Hepatocyte (in vitro differentiated cells): ENCODE measurements around the gene HDHD5. TPM values are rescaled to one million over a fixed set of nuclear protein-coding genes. Genes with fewer than 3 reads are reported as not detected.

Experiments used
- DNase-seq: peaks from one replicate; pipeline ENCODE4 v3.0.0-alpha.2; 2016; ENCODE audit warnings: low spot score
- H2AFZ ChIP-seq: fragments of 200-600 bp; sonication (generic); 2 replicates; pipeline ENCODE4 v1.6.0; 2016; ENCODE audit warnings: antibody characterized with exemption, mild to moderate bottlenecking
- H3K27ac ChIP-seq: fragments of 200-600 bp; sonication (generic); 2 replicates; pipeline ENCODE4 v1.5.1; 2016; ENCODE audit warnings: mild to moderate bottlenecking
- H3K27me3 ChIP-seq: fragments of 200-600 bp; sonication (generic); 2 replicates; pipeline ENCODE4 v1.6.1; 2016
- H3K36me3 ChIP-seq: fragments of 200-600 bp; sonication (generic); replicated peaks from 2 replicates; pipeline ENCODE4 v1.5.1; 2016; ENCODE audit warnings: low read depth; ENCODE audit not compliant: insufficient read depth
- H3K4me1 ChIP-seq: fragments of 200-600 bp; sonication (generic); 2 replicates; pipeline ENCODE4 v1.5.1; 2016; ENCODE audit warnings: mild to moderate bottlenecking, moderate library complexity; ENCODE audit not compliant: insufficient read depth
- H3K4me2 ChIP-seq: fragments of 200-600 bp; sonication (generic); 2 replicates; pipeline ENCODE4 v1.6.0; 2016
- H3K4me3 ChIP-seq: fragments of 200-600 bp; sonication (generic); 2 replicates; pipeline ENCODE4 v1.5.1; 2016; ENCODE audit warnings: mild to moderate bottlenecking
- H3K79me2 ChIP-seq: fragments of 200-600 bp; sonication (generic); 2 replicates; pipeline ENCODE4 v1.6.0; 2017; ENCODE audit warnings: mild to moderate bottlenecking
- H3K9me2 ChIP-seq: fragments of 200-600 bp; sonication (generic); replicated peaks from 2 replicates; pipeline ENCODE4 v1.6.0; 2017; ENCODE audit warnings: mild to moderate bottlenecking; ENCODE audit not compliant: insufficient read depth
- H3K9me3 ChIP-seq: fragments of 200-600 bp; sonication (generic); 2 replicates; pipeline ENCODE4 v1.5.1; 2016; ENCODE audit warnings: low read depth, mild to moderate bottlenecking
- H4K20me1 ChIP-seq: fragments of 200-600 bp; sonication (generic); 2 replicates; pipeline ENCODE4 v1.6.0; 2016; ENCODE audit warnings: mild to moderate bottlenecking; ENCODE audit not compliant: insufficient read depth, poor library complexity, severe bottlenecking
- CTCF ChIP-seq: fragments of 200-600 bp; sonication (generic); IDR thresholded peaks from 2 replicates; pipeline ENCODE4 v1.5.1; 2016; ENCODE audit warnings: antibody characterized with exemption, mild to moderate bottlenecking; ENCODE audit not compliant: poor library complexity
- EZH2 ChIP-seq: fragments of 200-600 bp; sonication (generic); IDR thresholded peaks from 2 replicates; pipeline ENCODE4 v1.6.1; 2016; ENCODE audit warnings: antibody characterized with exemption, mild to moderate bottlenecking, borderline replicate concordance
- EZH2phosphoT487 ChIP-seq: fragments of 200-600 bp; sonication (generic); IDR thresholded peaks from one replicate; pipeline ENCODE4 v1.6.1; 2018; ENCODE audit warnings: antibody characterized with exemption, mild to moderate bottlenecking, low read depth, moderate library complexity; ENCODE audit not compliant: unreplicated experiment, severe bottlenecking
- WGBS: methylation state at CpG from one replicate; pipeline ENCODE4 v1.1.6; 2016; ENCODE audit warnings: low lambda C conversion rate; ENCODE audit errors: missing lambda C conversion rate; 5-methylcytosine and 5-hydroxymethylcytosine counted together
- polyA plus RNA-seq: library from polyadenylated mRNA; unstranded; fragments of >200 nt; fragmentation: Nextera tagmentation; extraction: Ambion mirVana; gene quantifications from 2 replicates; pipeline ENCODE4 v1.2.1, GENCODE V29; 2016
- total RNA-seq: library from RNA; depleted of rRNA; stranded (reverse); fragments of >200 nt; gene quantifications from 2 replicates; pipeline ENCODE4 v1.2.3, GENCODE V29; 2014

Gene HDHD5
- total and polyA plus RNA-seq, 2 experiments from 2014 or later = 32.9 to 53.2 TPM

GRCh38 chr22:17104336-17104935, 54.6 kb downstream of the HDHD5 start:
- Histone ChIP-seq H3K27me3 (no peaks in the 10 kb centered on the region), H2AFZ (no peak overlapping the region), H3K4me1 (no peaks in the 10 kb centered on the region), H3K9me3 (no peaks in the 10 kb centered on the region), H4K20me1 (no peaks in the 10 kb centered on the region), H3K27ac (no peak overlapping the region), H3K4me2 (no peak overlapping the region), H3K79me2 (no peaks in the 10 kb centered on the region), H3K36me3 (no peaks in the 10 kb centered on the region), H3K4me3 (no peak overlapping the region), H3K9me2 (no peaks in the 10 kb centered on the region)
- DNase-seq = no peak
- no peak for TF ChIP-seq EZH2
- WGBS = 89% methylated on average over 12 of the region's 14 CpGs

- 97% methylated on average over 9 of the region's 9 CpGs for WGBS
- H3K27me3 ChIP-seq = no peaks in the 10 kb centered on the region
- H3K9me2 ChIP-seq = no peaks in the 10 kb centered on the region
- no peak overlapping the region for H3K4me2 ChIP-seq
- H4K20me1 ChIP-seq = no peaks in the 10 kb centered on the region
- H3K36me3 ChIP-seq = no peaks in the 10 kb centered on the region
- no peaks in the 10 kb centered on the region for H3K79me2 ChIP-seq
- no peak overlapping the region for H3K27ac ChIP-seq
- no peaks in the 10 kb centered on the region for H3K4me1 ChIP-seq
- H3K9me3 ChIP-seq = no peaks in the 10 kb centered on the region
- TF ChIP-seq CTCF = no peak
- TF ChIP-seq EZH2phosphoT487 = no peak
- TF ChIP-seq EZH2 = no peak
- no peak for DNase-seq
- H2AFZ ChIP-seq = no peak overlapping the region
- H3K4me3 ChIP-seq = no peak overlapping the region
Measured at GRCh38 chr22:17103351-17103750, 55.7 kb downstream of the HDHD5 start.

GRCh38 chr22:17102297-17102667, 56.8 kb downstream of the HDHD5 start:
- H3K9me2 ChIP-seq = no peaks in the 10 kb centered on the region
- no peak overlapping the region for H3K4me2 ChIP-seq
- H3K27me3 ChIP-seq = no peaks in the 10 kb centered on the region
- no peaks in the 10 kb centered on the region for H4K20me1 ChIP-seq
- H3K4me3 ChIP-seq = no peak overlapping the region
- H3K36me3 ChIP-seq = no peaks in the 10 kb centered on the region
- 94% methylated on average over 7 of the region's 7 CpGs for WGBS
- TF ChIP-seq EZH2phosphoT487 (no peak), CTCF (no peak), EZH2 (no peak)
- DNase-seq = no peak
- no peaks in the 10 kb centered on the region for H3K79me2 ChIP-seq
- H3K9me3 ChIP-seq = no peaks in the 10 kb centered on the region
- H3K27ac ChIP-seq = no peak overlapping the region
- H2AFZ ChIP-seq = no peak overlapping the region
- no peaks in the 10 kb centered on the region for H3K4me1 ChIP-seq

- Histone ChIP-seq H2AFZ (no peak overlapping the region), H3K9me3 (no peaks in the 10 kb centered on the region), H3K4me1 (no peaks in the 10 kb centered on the region), H3K4me2 (no peak overlapping the region), H3K4me3 (no peak overlapping the region), H3K27ac (no peak overlapping the region), H3K27me3 (no peaks in the 10 kb centered on the region), H4K20me1 (no peaks in the 10 kb centered on the region), H3K79me2 (no peaks in the 10 kb centered on the region), H3K9me2 (no peaks in the 10 kb centered on the region), H3K36me3 (no peaks in the 10 kb centered on the region)
- TF ChIP-seq CTCF = no peak
- no peak for TF ChIP-seq EZH2phosphoT487
- TF ChIP-seq EZH2 = no peak
- no peak for DNase-seq
- 94% methylated on average over 14 of the region's 14 CpGs for WGBS
Measured at GRCh38 chr22:17101475-17102296, 57.4 kb downstream of the HDHD5 start.
